A673 (cell line): ENCODE measurements around the gene APLNR. TPM values are rescaled to one million over a fixed set of nuclear protein-coding genes. Genes with fewer than 3 reads are reported as not detected.
"Not testable (repeated sequence)": the region's sequence is repeated elsewhere in the genome, so short reads cannot be mapped to it uniquely, and the experiment has no call there.

Experiments used
- Bru-seq: library from RNA; stranded (reverse); fragments of 400-500 nt; gene quantifications from one replicate; lab custom pipeline; 2021; lab: Mats Ljungman, UMichigan
- BruChase-seq, 2 experiments: library from RNA; stranded (reverse); fragments of 400-500 nt; gene quantifications; one replicate each; lab custom pipeline; 2021; lab: Mats Ljungman, UMichigan
- BruUV-seq: library from RNA; stranded (reverse); fragments of 400-500 nt; replicated peaks from 2 replicates; lab custom pipeline; 2021; lab: Mats Ljungman, UMichigan
- CTCF ChIA-PET: fragments of 300-600 bp; sonication (Branson Sonifier 250); formaldehyde crosslinking; loops from one replicate; lab custom pipeline; 2022; ENCODE audit warnings: antibody characterized with exemption; lab: Charles Lee
- POLR2A ChIA-PET: fragments of 300-600 bp; sonication (Branson Sonifier 250); formaldehyde crosslinking; loops from one replicate; lab custom pipeline; 2022; ENCODE audit warnings: antibody characterized with exemption; ENCODE audit not compliant: low non-redundant PET; lab: Charles Lee
- DNase-seq: peaks from one replicate; pipeline ENCODE4 v3.0.0-alpha.2; 2015; ENCODE audit warnings: low spot score
- H3K27ac ChIP-seq: fragments of 200-600 bp; sonication (generic); 2 replicates; pipeline ENCODE4 v1.5.1; 2016; ENCODE audit warnings: mixed run types, low read depth, mild to moderate bottlenecking, mixed read lengths, antibody characterized with exemption, low read length; ENCODE audit not compliant: poor library complexity, severe bottlenecking
- H3K27me3 ChIP-seq: fragments of 200-600 bp; sonication (generic); replicated peaks from 2 replicates; pipeline ENCODE4 v1.6.1; 2017; ENCODE audit warnings: mixed run types, low read depth, mild to moderate bottlenecking, mixed read lengths, antibody characterized with exemption, low read length; ENCODE audit not compliant: insufficient read depth, poor library complexity
- H3K36me3 ChIP-seq: fragments of 200-600 bp; sonication (generic); 2 replicates; pipeline ENCODE4 v1.6.1; 2016; ENCODE audit warnings: mixed run types, mild to moderate bottlenecking, mixed read lengths, antibody characterized with exemption, low read length; ENCODE audit not compliant: insufficient read depth, poor library complexity, severe bottlenecking
- H3K4me1 ChIP-seq: fragments of 200-600 bp; sonication (generic); 2 replicates; pipeline ENCODE4 v1.6.1; 2017; ENCODE audit warnings: mixed run types, mild to moderate bottlenecking, mixed read lengths, antibody characterized with exemption, low read length; ENCODE audit not compliant: insufficient read depth, poor library complexity, severe bottlenecking
- H3K4me3 ChIP-seq: fragments of 200-600 bp; sonication (generic); 2 replicates; pipeline ENCODE4 v1.5.1; 2016; ENCODE audit warnings: low read depth, mixed run types, mild to moderate bottlenecking, mixed read lengths, low read length; ENCODE audit not compliant: poor library complexity, severe bottlenecking
- H3K9me3 ChIP-seq: fragments of 200-600 bp; sonication (generic); 2 replicates; pipeline ENCODE4 v1.6.1; 2016; ENCODE audit warnings: mixed run types, low read depth, mild to moderate bottlenecking, mixed read lengths, antibody characterized with exemption, low read length; ENCODE audit not compliant: poor library complexity, severe bottlenecking
- CTCF ChIP-seq: fragments of 300-800, 200-600 bp; sonication (generic); conservative IDR thresholded peaks from 2 replicates; pipeline ENCODE4 v1.5.1; 2017; ENCODE audit warnings: low read depth, mild to moderate bottlenecking, antibody characterized with exemption, low read length, moderate library complexity, mixed read lengths
- EZH2 ChIP-seq: fragments of 200-600 bp; sonication (generic); IDR thresholded peaks from 2 replicates; pipeline ENCODE4 v1.6.1; 2017; ENCODE audit warnings: borderline replicate concordance, low read depth, mild to moderate bottlenecking, mixed read lengths, antibody characterized with exemption, low read length; ENCODE audit not compliant: poor library complexity, severe bottlenecking
- intact Hi-C: fragments of 100-400 bp; cut with micrococcal nuclease; formaldehyde crosslinking; loops from one replicate; pipeline ENCODE4 v1.10.0; 2022; ENCODE audit not compliant: unreplicated experiment
- long read RNA-seq: library from polyadenylated mRNA; stranded (forward); transcript quantifications from one replicate; pipeline ENCODE4 v2.0.0, GENCODE V29; 2022
- total RNA-seq: library from RNA; stranded (reverse); gene quantifications from 2 replicates; pipeline ENCODE4 v1.2.3, GENCODE V29; 2021

Gene APLNR
- total RNA-seq (0.66 and 0.67 TPM in 2 replicates), Bru-seq, nascent RNA (percentile 23 among the genes with signal in this experiment), BruChase-seq, experiment 1, labeled RNA remaining after a 2-hour chase (percentile 30 among the genes with signal in this experiment), BruChase-seq, experiment 2, labeled RNA remaining after a 6-hour chase (percentile 40 among the genes with signal in this experiment)
- long read RNA-seq, partial matches to known transcripts = 0 of 1 reads
- long read RNA-seq, other reads (novel, unspliced or antisense) = 0 of 1 reads

- no peak for TF ChIP-seq CTCF
- TF ChIP-seq EZH2 = no peak
Measured at GRCh38 chr11:57237204-57237681, at the start of gene APLNR. APLNR (minus strand) TSS chr11:57237250; CDS start chr11:57237004, 246 bp downstream.

GRCh38 chr11:57283231-57283990 is 46.4 kb upstream of the APLNR start:
- POLR2A ChIA-PET = no interaction called here
- peaks cover 7% of the 10 kb centered on the region for H3K4me1 ChIP-seq
- no peaks in the 10 kb centered on the region for H3K36me3 ChIP-seq
- H3K9me3 ChIP-seq = no peaks in the 10 kb centered on the region
- H3K27me3 ChIP-seq = no peaks in the 10 kb centered on the region
- no peak for TF ChIP-seq EZH2
- no peak for TF ChIP-seq CTCF
- no peak overlapping the region for H3K4me3 ChIP-seq
- CTCF ChIA-PET = no interaction called here
- no peak for DNase-seq
- BruUV-seq = no TSS peak
- intact Hi-C loops = no loop called here
- H3K27ac ChIP-seq = no peak overlapping the region

More at GRCh38 chr11:57237204-57237681, at the start of gene APLNR:
- Histone ChIP-seq H3K4me1 (peaks cover 4% of the 10 kb centered on the region), H3K9me3 (no peaks in the 10 kb centered on the region), H3K4me3 (no peak within 1 kb of the TSS), H3K27me3 (peaks cover 3% of the 10 kb centered on the region), H3K36me3 (no peaks in the 10 kb centered on the region), H3K27ac (no peak within 1 kb of the TSS)
- CTCF ChIA-PET = no interaction called here
- DNase-seq = peak; percentile 73
- no TSS peak for BruUV-seq
- intact Hi-C loops = no loop called here
- POLR2A ChIA-PET = no interaction called here

GRCh38 chr11:57281546-57281945 is 44.5 kb upstream of the APLNR start:
- POLR2A ChIA-PET, H3K36me3 ChIP-seq, H3K27me3 ChIP-seq, DNase-seq, intact Hi-C loops, H3K4me3 ChIP-seq, BruUV-seq, H3K9me3 ChIP-seq, CTCF ChIA-PET, H3K27ac ChIP-seq: not testable (repeated sequence)
- peaks cover 13% of the 10 kb centered on the region for H3K4me1 ChIP-seq
